Activated CD4-positive, alpha-beta T cell treated with anti-CD3 and anti-CD28 coated beads, Interleukin-2, amount 50 U/mL, for 1 hour (primary cell): Measurements from ENCODE around the gene SPPL3.
"Not testable (repeated sequence)": the region's sequence is repeated elsewhere in the genome, so short reads cannot be mapped to it uniquely, and the experiment has no call there.

Source experiments
- DNase-seq: peaks from one replicate; pipeline ENCODE4 v3.0.0-alpha.2; 2020

SPPL3 gene

GRCh38 chr12:120814203-120814902 lies 89.8 kb downstream of the SPPL3 start:
- no peak for DNase-seq

- DNase-seq: no peak
Measured at GRCh38 chr12:120813588-120814153, 90.5 kb downstream of the SPPL3 start.

DNA sequence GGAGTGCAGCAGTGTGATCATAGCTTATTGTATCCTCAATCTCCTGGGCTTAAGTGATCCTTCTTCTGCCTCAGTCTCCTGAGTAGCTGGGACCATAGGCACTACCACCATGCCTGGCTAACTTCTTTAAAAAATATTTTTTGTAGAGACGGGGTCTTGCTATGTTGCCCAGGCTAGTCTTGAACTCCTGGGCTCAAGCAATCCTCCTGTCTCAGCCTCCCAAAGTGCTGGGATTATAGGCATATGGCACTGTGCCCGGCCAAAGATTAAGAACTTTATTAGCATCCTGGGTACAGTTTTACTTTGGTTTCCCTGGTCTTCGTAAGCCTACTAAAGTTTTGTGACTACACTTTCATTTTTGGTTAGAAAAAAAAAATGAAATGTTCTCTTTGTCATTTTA lies 94.1 kb downstream of the SPPL3 start:
- DNase-seq: no peak

DNA sequence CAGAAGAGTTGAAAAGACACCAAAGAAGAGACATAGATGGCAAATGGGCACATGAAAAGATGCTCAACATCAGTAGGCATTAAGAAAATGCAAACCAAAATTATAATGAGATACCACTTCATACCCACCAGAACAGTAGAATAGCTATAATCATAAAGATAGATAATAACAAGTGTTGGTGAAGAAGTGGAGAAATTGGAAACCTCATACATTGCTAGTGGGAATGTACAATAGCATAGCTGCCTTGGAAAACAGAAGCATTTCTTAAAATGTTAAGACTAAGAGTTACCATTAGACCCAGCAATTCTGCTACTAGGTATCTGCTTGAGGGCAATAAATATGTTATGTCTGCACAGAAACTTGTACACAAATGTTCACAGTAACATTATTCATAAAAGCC lies 99.7 kb downstream of the SPPL3 start:
- DNase-seq: no peak

- no peak for DNase-seq
Measured at GRCh38 chr12:120801146-120801545, 103.0 kb downstream of the SPPL3 start.

DNA sequence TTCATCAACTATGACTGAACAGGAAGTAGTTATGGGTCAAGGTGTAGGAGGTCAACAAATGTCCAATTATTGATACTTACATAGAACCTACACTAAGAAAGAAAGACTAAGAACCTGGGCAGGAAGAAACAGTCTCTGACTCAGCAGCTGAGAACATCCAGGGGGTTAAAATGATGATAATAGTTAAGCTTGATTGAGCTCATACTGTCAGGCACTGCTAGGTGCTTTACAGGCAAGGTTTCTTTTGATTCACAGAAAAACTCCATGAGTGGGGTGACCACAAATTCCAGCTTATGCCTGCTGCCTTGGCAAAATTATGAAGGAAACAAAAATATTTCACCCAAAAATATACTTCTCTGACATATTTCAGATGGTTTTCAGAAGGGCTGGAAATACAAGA lies 103.5 kb downstream of the SPPL3 start:
- no peak for DNase-seq

DNA sequence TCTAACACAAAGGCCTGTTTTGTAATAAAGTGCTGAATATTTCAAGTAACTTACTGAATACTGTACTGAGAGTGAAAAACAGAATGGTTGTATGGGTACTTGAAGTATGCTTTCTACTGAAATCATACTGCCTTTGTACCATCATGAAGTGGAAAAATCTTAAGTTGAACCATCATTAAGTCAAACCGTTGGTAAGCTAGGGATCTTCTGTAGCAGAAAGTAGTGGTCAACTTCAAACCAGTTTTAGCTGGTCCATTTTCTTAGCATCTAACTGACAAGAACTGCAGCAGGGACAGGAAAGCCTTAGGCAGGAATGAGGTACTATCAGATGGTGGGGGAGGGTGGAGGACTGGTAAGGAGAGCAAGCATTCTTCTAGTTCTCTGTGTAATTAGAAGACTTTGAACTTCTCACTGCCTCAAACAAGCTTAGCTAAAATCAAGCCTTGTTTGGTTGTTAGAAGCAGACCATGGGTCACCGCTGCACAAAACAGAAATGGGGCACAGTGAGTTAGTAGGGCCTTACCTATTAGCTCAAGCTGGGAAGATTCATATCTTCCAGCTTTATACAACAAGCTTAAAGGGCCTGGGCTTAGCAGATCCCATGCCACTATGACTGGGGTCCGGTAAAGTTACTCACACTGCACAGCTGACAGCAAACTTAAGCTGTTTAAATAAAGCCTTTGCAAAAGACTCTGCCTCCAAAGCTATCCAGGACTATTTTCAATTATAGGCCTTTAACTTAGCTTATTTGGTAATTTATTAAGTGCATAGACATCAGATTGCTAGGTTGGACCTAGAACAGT lies 104.7 kb downstream of the SPPL3 start:
- DNase-seq: no peak

GRCh38 chr12:120798696-120799095 lies 105.5 kb downstream of the SPPL3 start:
- no peak for DNase-seq

DNA sequence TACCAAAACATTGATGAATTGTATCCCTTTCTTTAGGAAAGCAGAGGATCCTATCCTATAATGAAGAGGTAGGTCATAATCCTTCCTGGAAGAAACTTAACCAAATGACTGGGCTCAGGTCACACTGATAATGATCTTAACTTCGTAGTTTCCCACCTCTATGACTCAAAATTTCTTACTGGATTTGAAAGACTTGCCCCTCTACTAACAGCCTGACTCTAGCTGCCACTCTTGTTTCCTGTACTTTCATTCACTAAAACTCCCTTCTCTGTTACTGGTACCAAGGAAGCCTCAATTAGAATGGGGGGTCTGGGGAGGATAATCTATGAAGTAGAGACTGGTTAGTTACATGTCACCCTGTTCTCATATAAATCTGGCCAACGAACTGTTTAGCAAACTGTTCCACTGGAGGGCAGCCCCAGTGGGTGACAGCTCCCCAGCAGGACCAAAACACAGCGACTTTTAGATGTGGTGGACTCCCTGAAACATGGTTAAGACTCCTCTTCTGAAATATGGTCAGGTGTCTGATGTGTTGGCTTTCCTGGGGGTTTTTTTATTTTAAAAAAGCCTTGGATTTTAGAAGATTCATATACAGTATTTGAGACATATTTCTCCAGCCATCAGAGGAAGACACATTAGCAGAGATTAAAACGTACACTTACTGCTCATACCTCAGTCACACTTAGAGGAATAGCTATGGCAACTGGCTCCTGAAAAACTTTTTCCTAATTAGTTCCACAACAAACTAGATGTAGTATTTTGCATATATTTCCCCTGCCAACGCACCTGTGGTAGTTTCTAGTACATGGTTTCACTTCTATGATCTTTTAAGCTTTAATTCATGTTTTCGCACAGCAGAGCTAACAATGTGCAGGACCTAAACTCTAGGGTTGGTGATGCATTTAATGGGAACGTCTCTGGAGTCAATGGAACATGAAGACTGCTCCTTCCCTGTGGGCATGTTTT lies 106.2 kb downstream of the SPPL3 start:
- DNase-seq: no peak

DNA sequence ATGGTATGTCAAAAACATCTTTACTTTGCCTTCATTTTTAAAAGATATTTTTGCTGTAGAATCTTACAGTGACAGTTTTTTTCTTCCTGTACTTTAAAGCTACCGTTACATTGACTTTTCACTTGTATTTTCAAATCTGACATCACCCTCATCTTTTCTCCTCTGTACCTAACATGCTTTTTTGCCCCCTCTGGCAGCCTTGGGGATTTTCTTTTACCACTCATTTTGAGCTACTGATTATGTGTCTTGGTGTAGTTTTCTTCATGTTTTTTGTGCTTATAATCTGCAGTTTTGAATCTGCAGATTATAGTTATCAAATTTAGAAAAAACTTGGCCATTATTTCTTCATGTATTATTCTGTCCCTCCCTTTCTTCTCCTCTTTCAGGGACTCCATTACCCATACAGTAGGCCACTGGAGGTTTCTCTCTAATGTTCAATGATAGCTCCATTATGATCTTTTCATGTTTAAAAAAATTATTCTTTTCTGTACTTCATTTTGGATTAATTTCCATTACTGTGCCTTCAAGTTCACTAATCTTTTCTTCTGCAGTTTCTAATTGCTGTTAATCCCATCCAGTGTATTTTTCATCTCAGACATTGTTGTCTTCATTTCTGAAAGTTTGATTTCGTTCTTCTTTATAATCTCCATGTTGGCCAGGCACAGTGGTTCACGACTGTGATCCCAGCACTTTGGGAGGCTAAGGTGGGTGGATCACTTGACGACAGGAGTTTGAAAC lies 108.5 kb downstream of the SPPL3 start:
- DNase-seq: no peak

DNA sequence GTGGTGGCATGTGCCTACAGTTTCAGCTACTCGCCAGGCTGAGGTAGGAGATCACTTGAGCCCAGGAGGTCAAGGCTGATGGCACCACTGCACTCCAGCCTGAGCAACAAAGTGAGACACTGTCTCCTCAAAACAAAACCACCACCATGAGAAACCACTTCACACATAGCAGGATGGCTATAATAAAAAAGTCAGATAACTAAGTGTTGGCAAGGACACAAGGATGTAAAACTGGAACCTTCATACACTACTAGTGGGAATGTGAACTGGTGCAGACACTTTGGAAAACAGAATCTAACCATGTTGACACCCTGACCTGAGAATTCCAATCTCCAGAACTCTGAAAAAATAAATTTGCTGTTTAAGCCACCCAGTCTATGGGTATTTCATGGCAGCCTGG lies 110.8 kb downstream of the SPPL3 start:
- DNase-seq: no peak

DNA sequence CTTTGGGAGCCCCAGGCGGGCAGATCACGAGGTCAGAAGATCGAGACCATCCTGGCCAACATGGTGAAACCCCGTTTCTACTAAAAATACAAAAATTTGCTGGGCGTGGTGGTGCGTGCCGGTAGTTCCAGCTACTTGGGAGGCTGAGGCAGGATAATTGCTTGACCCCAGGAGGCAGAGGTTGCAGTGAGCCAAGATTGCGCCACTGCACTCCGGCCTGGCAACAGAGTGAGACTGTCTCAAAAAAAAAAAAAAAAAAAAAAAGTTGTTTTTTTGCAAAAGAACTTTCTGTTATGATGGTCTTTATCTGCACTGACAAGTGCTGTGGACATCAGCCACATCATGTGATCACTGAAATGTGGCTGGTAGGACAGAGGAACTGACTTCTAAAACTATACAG lies 111.7 kb downstream of the SPPL3 start:
- not testable (repeated sequence) for DNase-seq

GRCh38 chr12:120791669-120792176 lies 112.4 kb downstream of the SPPL3 start:
- no peak for DNase-seq

DNA sequence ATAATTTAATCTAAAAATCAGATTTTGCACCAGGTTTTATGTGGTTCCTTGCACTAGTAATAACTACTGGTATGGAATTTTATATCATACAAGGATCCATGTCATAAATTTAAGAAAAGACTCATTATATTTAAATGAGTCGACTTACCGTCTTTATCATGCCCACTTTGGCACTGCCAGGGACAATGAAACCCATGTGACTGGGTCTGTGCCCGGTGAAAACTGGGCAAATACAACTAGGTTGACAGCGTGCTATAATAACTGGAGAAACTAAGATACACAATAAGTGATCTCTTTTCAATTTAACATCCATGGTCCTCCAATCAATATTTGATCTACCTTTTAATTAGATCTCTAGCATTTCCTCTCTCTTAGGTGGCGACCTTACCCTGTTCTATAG lies 114.0 kb downstream of the SPPL3 start:
- no peak for DNase-seq

GRCh38 chr12:120787889-120788288 lies 116.3 kb downstream of the SPPL3 start:
- DNase-seq: no peak

GRCh38 chr12:120784804-120785203 lies 119.4 kb downstream of the SPPL3 start:
- DNase-seq: no peak

DNA sequence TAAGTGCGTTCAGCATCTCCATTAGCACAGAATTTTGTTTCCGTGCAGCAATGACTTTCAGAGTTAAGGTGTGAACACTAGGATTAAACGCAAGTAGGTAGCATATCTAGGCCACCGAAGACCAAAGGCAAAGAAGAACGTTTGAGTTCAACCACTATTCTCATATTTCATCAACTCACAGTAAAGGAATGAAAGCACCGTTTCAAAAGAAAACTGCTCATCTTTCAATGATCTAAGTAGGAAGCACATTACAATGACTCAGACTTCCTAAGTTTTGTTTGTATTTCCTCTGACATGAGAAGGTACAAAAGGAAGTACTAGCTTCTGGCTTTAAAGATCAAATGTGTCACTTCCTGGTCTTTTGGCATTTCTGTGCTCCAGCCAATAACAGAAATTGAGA lies 121.0 kb downstream of the SPPL3 start:
- no peak for DNase-seq

DNA sequence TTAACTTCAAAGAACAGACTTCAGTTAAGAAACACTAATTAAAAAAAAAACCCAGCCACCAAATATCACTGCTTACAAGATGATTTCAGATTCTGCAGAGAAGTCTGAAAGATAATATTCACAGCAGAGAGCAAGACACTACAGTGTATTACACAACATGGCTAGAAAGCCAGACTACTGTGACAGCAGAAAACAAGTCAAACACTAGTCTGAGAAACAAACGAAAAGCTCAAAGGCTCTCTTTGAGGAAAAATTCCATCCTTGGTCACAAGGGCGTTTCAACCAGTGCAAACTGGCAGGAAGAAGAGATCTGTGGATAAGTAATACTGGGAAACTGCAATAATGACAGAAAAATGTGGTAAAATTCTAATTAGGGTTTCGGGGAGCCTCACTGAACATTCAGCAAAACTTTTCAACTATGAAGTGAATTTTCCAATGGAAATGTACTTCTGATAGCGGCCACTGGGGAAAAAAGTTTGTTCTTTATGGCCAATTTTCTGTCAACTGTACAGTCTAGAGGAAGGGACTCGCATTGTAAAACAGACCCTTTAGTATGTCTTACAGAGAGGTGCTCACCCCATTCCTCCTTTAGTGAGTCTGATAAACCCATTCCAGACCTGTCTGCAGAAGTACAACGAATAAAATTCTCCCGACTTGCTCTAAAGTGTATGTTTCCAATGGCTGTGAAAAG lies 128.2 kb downstream of the SPPL3 start:
- DNase-seq: no peak

DNA sequence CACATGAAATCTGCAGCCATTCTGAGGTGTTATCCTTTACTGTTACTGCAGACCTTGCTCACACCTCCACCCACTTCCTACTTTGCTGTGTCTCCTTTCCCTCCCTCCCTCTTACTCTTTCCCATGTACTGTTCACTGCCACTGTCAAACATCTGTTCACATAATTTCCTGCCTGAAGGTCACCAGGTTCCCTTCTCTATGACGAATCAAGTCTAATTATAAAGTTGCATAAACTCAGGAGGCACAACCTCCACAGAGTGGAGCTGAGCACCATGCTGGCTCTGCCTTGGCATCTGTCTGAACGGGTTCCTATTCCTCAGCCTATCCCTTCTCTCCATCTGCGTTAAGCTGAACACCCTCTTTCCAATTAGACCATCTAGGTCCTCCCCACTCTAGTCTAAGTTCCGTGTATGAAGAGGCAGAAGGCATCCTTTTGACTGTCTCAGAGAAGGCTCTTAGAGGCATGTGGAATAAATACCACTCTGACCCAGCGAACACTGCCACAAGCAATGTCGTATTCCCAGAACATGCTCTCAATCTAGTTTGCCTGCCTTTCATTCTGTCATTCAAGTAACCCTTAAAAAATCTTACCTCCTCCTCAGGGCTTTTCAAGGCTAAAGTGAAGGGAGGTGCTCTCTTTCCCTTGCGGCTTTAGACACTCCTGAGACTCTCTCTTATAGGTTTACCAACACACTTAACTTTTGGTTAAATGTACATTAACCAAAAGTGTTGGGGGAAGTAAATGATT lies 129.8 kb downstream of the SPPL3 start:
- DNase-seq: no peak

DNA sequence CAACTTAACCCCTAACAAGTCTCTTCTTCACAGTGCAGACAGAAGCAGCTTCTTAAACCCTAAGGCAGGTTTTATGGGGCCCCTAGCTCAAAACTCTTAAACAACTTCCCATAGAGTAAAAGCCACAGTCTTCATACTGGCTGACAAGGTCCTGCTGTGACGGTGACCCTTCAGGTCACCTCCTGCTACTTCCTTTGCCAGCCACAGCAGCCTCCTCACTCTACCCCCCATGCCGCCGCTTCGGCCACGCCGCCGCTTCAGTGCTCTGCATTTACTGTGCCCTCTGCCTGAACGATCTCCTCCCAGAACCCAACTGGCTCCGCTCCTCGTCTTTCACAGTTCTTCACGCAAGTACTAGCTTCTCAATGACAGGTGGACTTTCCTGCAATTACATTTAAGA lies 133.1 kb downstream of the SPPL3 start:
- DNase-seq: no peak
